HFFc6 (cell line): Measurements from ENCODE around the gene KIF26B. TPM values are rescaled to one million over a fixed set of nuclear protein-coding genes. Genes with fewer than 3 reads are reported as not detected.
A peak's percentile ranks its signal among the peaks of the same experiment; 100 is the strongest.

Experiments
- DNase-seq: peaks from one replicate; pipeline ENCODE4 v3.0.0-alpha.2; 2018
- H3K27ac Mint-ChIP-seq: 2 replicates; pipeline ENCODE4 v1.8.0; 2020; ENCODE audit warnings: mild to moderate bottlenecking, mixed read lengths
- H3K27me3 Mint-ChIP-seq: 2 replicates; pipeline ENCODE4 v1.8.0; 2021; ENCODE audit warnings: mild to moderate bottlenecking, moderate library complexity, mixed read lengths; ENCODE audit not compliant: insufficient read depth
- H3K36me3 Mint-ChIP-seq: 2 replicates; pipeline ENCODE4 v1.8.0; 2021; ENCODE audit warnings: low read depth, mixed read lengths
- H3K4me1 Mint-ChIP-seq: 2 replicates; pipeline ENCODE4 v1.8.0; 2020; ENCODE audit warnings: low read depth, mixed read lengths
- H3K4me3 Mint-ChIP-seq: 2 replicates; pipeline ENCODE4 v1.8.0; 2020; ENCODE audit warnings: mild to moderate bottlenecking, moderate library complexity, mixed read lengths
- H3K9me3 Mint-ChIP-seq: 2 replicates; pipeline ENCODE4 v1.8.0; 2020; ENCODE audit warnings: mild to moderate bottlenecking, mixed read lengths
- total RNA-seq, 6 experiments: library from RNA; stranded (reverse); fragmentation: NEBNext Ultra II Directional; extraction: Animal tissue kit (Norgen Biotek cat#: 25700); gene quantifications; 2 replicates in 1 of 6; 3 replicates in 5 of 6; pipeline ENCODE4 v1.2.3, GENCODE V29; 2021
- TF ChIP-seq, protein P1 (sequence below): fragments of 200-600 bp; sonication (generic); IDR thresholded peaks from 2 replicates; pipeline ENCODE4 v1.5.0; 2021; ENCODE audit warnings: antibody characterized with exemption, mild to moderate bottlenecking

Gene KIF26B
- total RNA-seq, 6 experiments from 2014 or later = 4.6 to 7.5 (median 5.5) TPM

DNA sequence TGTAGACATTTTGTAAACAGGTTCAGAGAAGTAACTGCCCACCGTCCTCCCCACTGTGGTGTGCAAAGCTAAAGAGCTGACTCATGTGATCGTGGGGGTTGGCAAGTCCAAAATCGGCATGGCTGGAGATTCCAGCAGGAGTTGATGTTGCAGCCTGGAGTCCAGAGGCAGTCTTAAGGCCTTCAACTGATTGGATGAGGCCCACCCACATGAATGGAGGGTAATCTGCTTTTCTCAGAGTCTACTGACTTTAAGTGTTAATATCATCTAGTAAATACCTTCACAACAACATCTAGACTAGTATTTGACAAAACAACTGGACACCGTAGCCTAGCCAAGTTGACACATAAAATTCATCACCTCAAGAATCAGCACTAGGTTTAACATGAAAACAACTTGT lies 281.6 kb downstream of the KIF26B start:
- TF ChIP-seq, protein P1, sequence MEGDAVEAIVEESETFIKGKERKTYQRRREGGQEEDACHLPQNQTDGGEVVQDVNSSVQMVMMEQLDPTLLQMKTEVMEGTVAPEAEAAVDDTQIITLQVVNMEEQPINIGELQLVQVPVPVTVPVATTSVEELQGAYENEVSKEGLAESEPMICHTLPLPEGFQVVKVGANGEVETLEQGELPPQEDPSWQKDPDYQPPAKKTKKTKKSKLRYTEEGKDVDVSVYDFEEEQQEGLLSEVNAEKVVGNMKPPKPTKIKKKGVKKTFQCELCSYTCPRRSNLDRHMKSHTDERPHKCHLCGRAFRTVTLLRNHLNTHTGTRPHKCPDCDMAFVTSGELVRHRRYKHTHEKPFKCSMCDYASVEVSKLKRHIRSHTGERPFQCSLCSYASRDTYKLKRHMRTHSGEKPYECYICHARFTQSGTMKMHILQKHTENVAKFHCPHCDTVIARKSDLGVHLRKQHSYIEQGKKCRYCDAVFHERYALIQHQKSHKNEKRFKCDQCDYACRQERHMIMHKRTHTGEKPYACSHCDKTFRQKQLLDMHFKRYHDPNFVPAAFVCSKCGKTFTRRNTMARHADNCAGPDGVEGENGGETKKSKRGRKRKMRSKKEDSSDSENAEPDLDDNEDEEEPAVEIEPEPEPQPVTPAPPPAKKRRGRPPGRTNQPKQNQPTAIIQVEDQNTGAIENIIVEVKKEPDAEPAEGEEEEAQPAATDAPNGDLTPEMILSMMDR = no peak
- H3K36me3 Mint-ChIP-seq = peaks cover 11% of the 10 kb centered on the region; the same call in 1 of the 2 replicates
- DNase-seq = no peak
- no peak overlapping the region for H3K4me3 Mint-ChIP-seq
- no peaks in the 10 kb centered on the region for H3K9me3 Mint-ChIP-seq
- H3K27me3 Mint-ChIP-seq = peaks cover 4% of the 10 kb centered on the region
- H3K27ac Mint-ChIP-seq = no peak overlapping the region
- peaks cover 3% of the 10 kb centered on the region; the same call in 1 of the 2 replicates for H3K4me1 Mint-ChIP-seq

DNA sequence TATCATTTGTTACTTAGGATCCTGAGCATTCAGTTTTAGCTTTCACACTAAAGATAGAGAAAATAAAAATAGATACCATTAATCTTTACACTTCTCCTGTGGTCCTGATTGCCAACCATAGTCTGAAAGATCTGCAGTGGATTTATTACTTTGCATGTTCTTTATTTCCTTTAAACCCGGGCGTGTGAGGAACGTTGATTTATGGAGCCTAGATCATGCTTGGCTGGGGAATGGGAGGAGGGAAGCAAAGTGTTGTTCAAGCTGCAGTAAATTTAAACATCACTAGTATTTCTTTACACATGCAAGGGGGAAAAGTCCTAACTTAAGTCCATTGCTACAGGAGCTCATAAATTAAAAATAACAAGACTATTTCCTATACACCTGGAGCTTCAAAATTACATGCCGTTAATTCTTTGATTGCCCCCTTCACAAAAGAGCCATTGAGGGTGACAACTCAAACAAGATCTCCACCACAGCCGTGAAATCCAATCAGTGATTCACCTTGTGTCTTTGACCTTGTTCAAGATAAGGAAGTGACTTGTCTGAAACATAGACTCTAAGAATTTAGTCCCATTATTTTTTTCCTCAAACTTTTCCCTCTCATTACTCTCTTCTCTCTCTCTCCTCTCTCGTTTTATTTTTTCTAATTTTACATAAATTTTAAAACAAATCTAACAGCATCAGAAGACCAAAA lies 282.7 kb downstream of the KIF26B start:
- TF ChIP-seq, protein P1 = no peak
- H3K27me3 Mint-ChIP-seq = peaks cover 4% of the 10 kb centered on the region

GRCh38 chr1:245440922-245441321 lies 286.1 kb downstream of the KIF26B start:
- H3K36me3 Mint-ChIP-seq = peaks cover 11% of the 10 kb centered on the region; the same call in 1 of the 2 replicates

More for the DNA sequence above, 282.7 kb downstream of the KIF26B start:
- no peaks in the 10 kb centered on the region for H3K9me3 Mint-ChIP-seq
- DNase-seq = no peak
- peaks cover 6% of the 10 kb centered on the region; the same call in 1 of the 2 replicates for H3K4me1 Mint-ChIP-seq
- H3K4me3 Mint-ChIP-seq = no peak overlapping the region
- no peak overlapping the region for H3K27ac Mint-ChIP-seq
- H3K36me3 Mint-ChIP-seq = peaks cover 11% of the 10 kb centered on the region; the same call in 1 of the 2 replicates

DNA sequence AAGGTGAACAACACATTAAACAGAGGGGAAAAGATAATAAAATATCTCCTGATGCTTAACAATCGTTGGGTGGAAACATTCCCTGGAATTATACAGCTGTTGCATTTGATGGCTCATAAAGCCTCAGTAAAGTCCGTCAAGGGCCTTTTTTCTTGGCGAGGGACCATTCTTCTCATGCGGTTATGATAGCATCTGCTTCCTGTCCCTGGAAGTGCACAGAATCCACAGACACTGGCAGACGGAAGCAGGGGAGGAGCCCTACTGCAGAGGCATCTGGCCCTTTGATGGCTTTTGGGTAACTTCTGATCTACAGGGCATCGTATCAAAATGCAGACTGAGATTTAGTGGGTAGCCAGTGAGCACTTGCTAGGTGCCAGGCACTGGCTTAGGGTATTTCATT lies 286.9 kb downstream of the KIF26B start:
- peaks cover 11% of the 10 kb centered on the region; the same call in 1 of the 2 replicates for H3K36me3 Mint-ChIP-seq
- no peaks in the 10 kb centered on the region for H3K9me3 Mint-ChIP-seq
- peaks cover 3% of the 10 kb centered on the region for H3K27me3 Mint-ChIP-seq
- H3K4me1 Mint-ChIP-seq = peaks cover 10% of the 10 kb centered on the region
- TF ChIP-seq, protein P1 = no peak
- no peak overlapping the region for H3K27ac Mint-ChIP-seq
- H3K4me3 Mint-ChIP-seq = no peak overlapping the region
- DNase-seq = peak; percentile 15

More at GRCh38 chr1:245440922-245441321, 286.1 kb downstream of the KIF26B start:
- TF ChIP-seq, protein P1 = no peak
- Mint-ChIP-seq H3K9me3 (no peaks in the 10 kb centered on the region), H3K27me3 (peaks cover 3% of the 10 kb centered on the region), H3K27ac (no peak overlapping the region), H3K4me1 (peaks cover 10% of the 10 kb centered on the region), H3K4me3 (no peak overlapping the region)
- no peak for DNase-seq

- Mint-ChIP-seq H3K9me3 (no peaks in the 10 kb centered on the region), H3K4me1 (peaks cover 10% of the 10 kb centered on the region), H3K4me3 (no peak overlapping the region), H3K36me3 (no peaks in the 10 kb centered on the region), H3K27me3 (peaks cover 2% of the 10 kb centered on the region), H3K27ac (no peak overlapping the region)
- DNase-seq = no peak
- TF ChIP-seq, protein P1 = no peak
These were observed 289.5 kb downstream of the KIF26B start for GRCh38 chr1:245444147-245444828.
